Neural progenitor cell (in vitro differentiated cells): ENCODE results near the gene PHYHIPL. TPM values are rescaled to one million over a fixed set of nuclear protein-coding genes. Genes with fewer than 3 reads are reported as not detected.

Source experiments
- DNase-seq: peaks from one replicate; pipeline ENCODE4 v3.0.0-alpha.2; 2016; ENCODE audit warnings: low spot score
- H2AFZ ChIP-seq: fragments of 200-600 bp; sonication (generic); replicated peaks from 2 replicates; pipeline ENCODE4 v1.6.1; 2016; ENCODE audit warnings: antibody characterized with exemption
- H3F3A ChIP-seq: fragments of 200-600 bp; sonication (generic); 2 replicates; pipeline ENCODE4 v1.6.1; 2016; ENCODE audit warnings: antibody characterized with exemption, low read depth
- H3K27ac ChIP-seq: fragments of 200-600 bp; sonication (generic); 2 replicates; pipeline ENCODE4 v1.5.1; 2016; ENCODE audit warnings: mild to moderate bottlenecking
- H3K27me3 ChIP-seq: fragments of 200-600 bp; sonication (generic); 2 replicates; pipeline ENCODE4 v1.6.1; 2016; ENCODE audit warnings: mild to moderate bottlenecking, moderate library complexity
- H3K36me3 ChIP-seq: fragments of 200-600 bp; sonication (generic); 2 replicates; pipeline ENCODE4 v1.5.1; 2016
- H3K4me1 ChIP-seq: fragments of 200-600 bp; sonication (generic); 2 replicates; pipeline ENCODE4 v1.6.1; 2016; ENCODE audit warnings: mixed run types
- H3K4me2 ChIP-seq: fragments of 200-600 bp; sonication (generic); 2 replicates; pipeline ENCODE4 v1.6.1; 2016
- H3K4me3 ChIP-seq: fragments of 200-600 bp; sonication (generic); 2 replicates; pipeline ENCODE4 v1.5.1; 2016
- H3K79me2 ChIP-seq: fragments of 200-600 bp; sonication (generic); 2 replicates; pipeline ENCODE4 v1.6.1; 2016; ENCODE audit warnings: low read depth
- H3K9ac ChIP-seq: fragments of 200-600 bp; sonication (generic); 2 replicates; pipeline ENCODE4 v1.6.1; 2016
- H3K9me3 ChIP-seq: fragments of 200-600 bp; sonication (generic); 2 replicates; pipeline ENCODE4 v1.5.1; 2016; ENCODE audit warnings: low read depth
- H4K20me1 ChIP-seq: fragments of 200-600 bp; sonication (generic); 2 replicates; pipeline ENCODE4 v1.6.1; 2016; ENCODE audit warnings: low read depth
- H3K27ac Mint-ChIP-seq: 3 replicates; pipeline ENCODE4 v1.8.0; 2021; ENCODE audit warnings: mixed read lengths
- H3K27me3 Mint-ChIP-seq: 2 replicates; pipeline ENCODE4 v1.8.0; 2022; ENCODE audit warnings: low read depth, mild to moderate bottlenecking, inconsistent platforms, moderate library complexity, mixed read lengths; ENCODE audit not compliant: insufficient read depth
- H3K36me3 Mint-ChIP-seq: 3 replicates; pipeline ENCODE4 v1.8.0; 2021; ENCODE audit warnings: mixed read lengths
- H3K4me1 Mint-ChIP-seq: 3 replicates; pipeline ENCODE4 v1.8.0; 2021; ENCODE audit warnings: mixed read lengths
- H3K4me3 Mint-ChIP-seq: 3 replicates; pipeline ENCODE4 v1.8.0; 2021; ENCODE audit warnings: mild to moderate bottlenecking, moderate library complexity, mixed read lengths
- H3K9me3 Mint-ChIP-seq: 3 replicates; pipeline ENCODE4 v1.8.0; 2020; ENCODE audit warnings: mixed read lengths
- CTCF ChIP-seq: fragments of 200-600 bp; sonication (generic); IDR thresholded peaks from 2 replicates; pipeline ENCODE4 v1.5.1; 2017; ENCODE audit warnings: antibody characterized with exemption, mild to moderate bottlenecking
- EZH2 ChIP-seq: fragments of 200-600 bp; sonication (generic); IDR thresholded peaks from 2 replicates; pipeline ENCODE4 v1.6.1; 2017; ENCODE audit warnings: antibody characterized with exemption, mild to moderate bottlenecking, moderate library complexity
- EZH2phosphoT487 ChIP-seq: fragments of 200-600 bp; sonication (generic); IDR thresholded peaks from 2 replicates; pipeline ENCODE4 v1.6.1; 2017; ENCODE audit warnings: antibody characterized with exemption
- total RNA-seq: library from RNA; depleted of rRNA; stranded (reverse); fragments of >200 nt; gene quantifications from 2 replicates; pipeline ENCODE4 v1.2.3, GENCODE V29; 2015; ENCODE audit warnings: low replicate concordance

PHYHIPL gene
- 0.37 and 0.52 TPM in 2 replicates for total RNA-seq

GRCh38 chr10:59176241-59177030 is at the start of gene PHYHIPL:
Gene PHYHIPL (plus strand): TSS chr10:59176643. CDS start chr10:59176854, 211 bp downstream.
- no peak within 1 kb of the TSS for H3K27ac ChIP-seq

GRCh38 chr10:59126991-59127390 is 49.5 kb upstream of the PHYHIPL start:
- H3K27ac ChIP-seq = no peak overlapping the region
- Mint-ChIP-seq H3K4me3 (no peak overlapping the region), H3K36me3 (no peaks in the 10 kb centered on the region), H3K27me3 (no peaks in the 10 kb centered on the region), H3K27ac (no peak overlapping the region), H3K9me3 (no peaks in the 10 kb centered on the region), H3K4me1 (no peaks in the 10 kb centered on the region)
- H3K79me2 ChIP-seq = no peaks in the 10 kb centered on the region
- H3K9ac ChIP-seq = no peak overlapping the region
- no peak for TF ChIP-seq CTCF
- TF ChIP-seq EZH2 = no peak
- no peak for TF ChIP-seq EZH2phosphoT487
- no peak overlapping the region for H3K4me3 ChIP-seq
- H3K27me3 ChIP-seq = no peaks in the 10 kb centered on the region
- peaks cover 5% of the 10 kb centered on the region for H3F3A ChIP-seq
- H2AFZ ChIP-seq = peak overlapping the region; percentile 99
- H3K36me3 ChIP-seq = no peaks in the 10 kb centered on the region
- H3K4me2 ChIP-seq = no peak overlapping the region
- no peaks in the 10 kb centered on the region for H3K9me3 ChIP-seq
- no peaks in the 10 kb centered on the region for H4K20me1 ChIP-seq
- no peak for DNase-seq
- peaks cover 5% of the 10 kb centered on the region for H3K4me1 ChIP-seq

More at GRCh38 chr10:59176241-59177030, at the start of gene PHYHIPL:
- Mint-ChIP-seq H3K4me1 (peaks cover 14% of the 10 kb centered on the region), H3K27me3 (peaks cover 2% of the 10 kb centered on the region), H3K36me3 (no peaks in the 10 kb centered on the region), H3K27ac (peak within 1 kb of the TSS; percentile 25), H3K9me3 (no peaks in the 10 kb centered on the region), H3K4me3 (peak within 1 kb of the TSS; percentile 93)
- Histone ChIP-seq H3K4me2 (peak within 1 kb of the TSS; percentile 93), H2AFZ (peak within 1 kb of the TSS; percentile 91), H3F3A (peaks cover 19% of the 10 kb centered on the region), H3K4me1 (peaks cover 11% of the 10 kb centered on the region), H3K36me3 (no peaks in the 10 kb centered on the region), H3K79me2 (no peaks in the 10 kb centered on the region), H3K4me3 (peak within 1 kb of the TSS; percentile 52), H3K27me3 (peaks cover 87% of the 10 kb centered on the region), H4K20me1 (peaks cover 10% of the 10 kb centered on the region), H3K9ac (no peak within 1 kb of the TSS), H3K9me3 (no peaks in the 10 kb centered on the region)
- DNase-seq = peak; percentile 73
- TF ChIP-seq EZH2phosphoT487 (no peak), EZH2 (peak; percentile 68), CTCF (no peak)

GRCh38 chr10:59127991-59128390 is 48.5 kb upstream of the PHYHIPL start:
- H3K9ac ChIP-seq = no peak overlapping the region
- no peaks in the 10 kb centered on the region for H3K36me3 ChIP-seq
- no peaks in the 10 kb centered on the region for H3K9me3 ChIP-seq
- H3K27me3 Mint-ChIP-seq = no peaks in the 10 kb centered on the region
- no peak overlapping the region for H3K4me3 Mint-ChIP-seq
- H3K79me2 ChIP-seq = no peaks in the 10 kb centered on the region
- no peak overlapping the region for H3K4me3 ChIP-seq
- no peak overlapping the region for H3K27ac Mint-ChIP-seq
- no peaks in the 10 kb centered on the region for H3K36me3 Mint-ChIP-seq
- DNase-seq = peak; percentile 7
- peaks cover 5% of the 10 kb centered on the region for H3K4me1 ChIP-seq
- H3K27ac ChIP-seq = no peak overlapping the region
- H4K20me1 ChIP-seq = no peaks in the 10 kb centered on the region
- H3K4me2 ChIP-seq = no peak overlapping the region
- H3K4me1 Mint-ChIP-seq = no peaks in the 10 kb centered on the region
- H3F3A ChIP-seq = peaks cover 5% of the 10 kb centered on the region
- no peaks in the 10 kb centered on the region for H3K9me3 Mint-ChIP-seq
- H2AFZ ChIP-seq = no peak overlapping the region
- TF ChIP-seq CTCF = no peak
- TF ChIP-seq EZH2 = no peak
- TF ChIP-seq EZH2phosphoT487 = no peak
- no peaks in the 10 kb centered on the region for H3K27me3 ChIP-seq
